GM12878 (cell line): ENCODE results near the gene ABCC1. TPM values are rescaled to one million over a fixed set of nuclear protein-coding genes. Genes with fewer than 3 reads are reported as not detected.

Experiments used
- ATAC-seq: fragments of 200-7000 bp; cut with Tn5 transposase; 3 replicates; pipeline ENCODE4 v1.9.1; 2020; ENCODE audit warnings: mild to moderate bottlenecking, moderate library complexity
- BruUV-seq: library from RNA; stranded (reverse); fragments of 400-500 nt; replicated peaks from 2 replicates; lab custom pipeline; 2021; lab: Mats Ljungman, UMichigan
- CTCF ChIA-PET: fragments of 300-600 bp; sonication (Branson Sonifier 250); formaldehyde crosslinking; extraction: SDS; loops from one replicate; lab custom pipeline; 2021; ENCODE audit warnings: inconsistent platforms; lab: Yijun Ruan, JAX
- POLR2A ChIA-PET: fragments of 350-600 bp; formaldehyde crosslinking; extraction: SDS; loops from one replicate; lab custom pipeline; 2021; ENCODE audit warnings: inconsistent platforms; lab: Charles Lee
- RAD21 ChIA-PET: fragments of 300-600 bp; sonication (Branson Sonifier 250); formaldehyde crosslinking; loops from one replicate; lab custom pipeline; 2023; ENCODE audit warnings: antibody characterized with exemption; ENCODE audit not compliant: unreplicated experiment; lab: Charles Lee
- SMC1A ChIA-PET: fragments of 300-600 bp; sonication (Branson Sonifier 250); formaldehyde crosslinking; loops from one replicate; lab custom pipeline; 2023; ENCODE audit not compliant: unreplicated experiment, uncharacterized antibody; lab: Charles Lee
- DNase-seq: peaks from one replicate; pipeline ENCODE4 v3.0.0-alpha.2; 2011; ENCODE audit warnings: low read depth, low spot score
- FAIRE-seq: peaks from 3 replicates; lab custom pipeline; 2011; peaks lifted over from hg19 to GRCh38; lab: Jason Lieb, UNC
- H2AFZ ChIP-seq: 2 replicates; pipeline ENCODE4 v1.6.0; 2011; ENCODE audit warnings: low read depth, low read length, control low read depth; ENCODE audit not compliant: control insufficient read depth
- H3K27ac ChIP-seq: 2 replicates; pipeline ENCODE4 v1.5.1; 2011; ENCODE audit warnings: control low read depth; ENCODE audit not compliant: control insufficient read depth, insufficient read depth
- H3K27me3 ChIP-seq, 2 experiments: replicated peaks in 1 of 2; 2 replicates each; pipeline versions ENCODE4 v1.6.0 to v1.6.1; 2011; ENCODE audit warnings: low read length in 1 of 2; ENCODE audit not compliant: control insufficient read depth in 2 of 2, insufficient read depth in 2 of 2
- H3K36me3 ChIP-seq, 2 experiments: 2 replicates each; pipeline ENCODE4 v1.5.1; 2011; ENCODE audit warnings: low read length in 1 of 2; ENCODE audit not compliant: control insufficient read depth in 2 of 2, insufficient read depth in 2 of 2
- H3K4me1 ChIP-seq: 2 replicates; pipeline ENCODE4 v1.6.1; 2011; ENCODE audit warnings: mild to moderate bottlenecking, low read length, moderate library complexity, mixed read lengths; ENCODE audit not compliant: control insufficient read depth, insufficient read depth
- H3K4me2 ChIP-seq: 2 replicates; pipeline ENCODE4 v1.6.0; 2011; ENCODE audit warnings: control low read depth; ENCODE audit not compliant: control insufficient read depth, insufficient read depth
- H3K4me3 ChIP-seq: fragments of 200-600 bp; sonication (generic); 2 replicates; pipeline ENCODE4 v1.5.1; 2016
- H3K79me2 ChIP-seq: 2 replicates; pipeline ENCODE4 v1.6.0; 2011; ENCODE audit warnings: low read length; ENCODE audit not compliant: control insufficient read depth, insufficient read depth
- H3K9ac ChIP-seq: 2 replicates; pipeline ENCODE4 v1.8.0; 2011; ENCODE audit warnings: low read length, control low read depth, mixed read lengths; ENCODE audit not compliant: control insufficient read depth, insufficient read depth
- H3K9me3 ChIP-seq: replicated peaks from 3 replicates; pipeline ENCODE4 v1.5.1; 2011; ENCODE audit warnings: mild to moderate bottlenecking, low read length; ENCODE audit not compliant: control insufficient read depth, insufficient read depth
- H4K20me1 ChIP-seq: 2 replicates; pipeline ENCODE4 v1.6.0; 2011; ENCODE audit not compliant: control insufficient read depth, insufficient read depth
- EZH2 ChIP-seq: IDR thresholded peaks from 2 replicates; pipeline ENCODE4 v1.6.1; 2012; ENCODE audit warnings: low read depth, mild to moderate bottlenecking, control low read depth, inconsistent platforms, low read length, borderline replicate concordance; ENCODE audit not compliant: control insufficient read depth
- GATAD2B ChIP-seq: fragments of 450-650 bp; conservative IDR thresholded peaks from 2 replicates; pipeline ENCODE4 v1.6.1; 2017; ENCODE audit warnings: low read depth, mild to moderate bottlenecking, moderate library complexity
- NFYB ChIP-seq: IDR thresholded peaks from 2 replicates; pipeline ENCODE4 v1.6.1; 2011; ENCODE audit warnings: low read depth, mild to moderate bottlenecking, low read length, improper control_type of control experiment, moderate library complexity; ENCODE audit not compliant: insufficient read depth
- PBX3 ChIP-seq: IDR thresholded peaks from 2 replicates; pipeline ENCODE4 v1.6.1; 2011; ENCODE audit warnings: mild to moderate bottlenecking, low read depth, low read length, moderate library complexity; ENCODE audit not compliant: insufficient replicate concordance
- SMAD5 ChIP-seq: IDR thresholded peaks from 2 replicates; pipeline ENCODE4 v1.6.1; 2016; ENCODE audit warnings: antibody characterized with exemption, low read depth
- SREBF2 ChIP-seq: IDR thresholded peaks from 2 replicates; pipeline ENCODE4 v1.6.1; 2012; ENCODE audit warnings: mild to moderate bottlenecking, low read length
- STAT1 ChIP-seq: fragments of 450-650 bp; conservative IDR thresholded peaks from 2 replicates; pipeline ENCODE4 v1.6.1; 2014; ENCODE audit warnings: antibody characterized with exemption, mild to moderate bottlenecking
- ZBTB4 ChIP-seq: fragments of 450-650 bp; formaldehyde crosslinking; IDR thresholded peaks from 2 replicates; pipeline ENCODE4 v1.4.0; 2022; ENCODE audit warnings: mild to moderate bottlenecking, moderate library complexity
- ZBTB40 ChIP-seq: fragments of 450-650 bp; IDR thresholded peaks from 2 replicates; pipeline ENCODE4 v1.6.1; 2016; ENCODE audit warnings: mild to moderate bottlenecking, moderate library complexity, borderline replicate concordance
- ZNF217 ChIP-seq: fragments of 450-650 bp; IDR thresholded peaks from 2 replicates; pipeline ENCODE4 v1.6.1; 2017; ENCODE audit warnings: antibody characterized with exemption, mild to moderate bottlenecking
- ZNF24 ChIP-seq: fragments of 450-650 bp; IDR thresholded peaks from 2 replicates; pipeline ENCODE4 v1.6.1; 2017; ENCODE audit warnings: antibody characterized with exemption, mild to moderate bottlenecking
- WGBS: methylation state at CpG from one replicate; pipeline ENCODE4 v1.1.6; 2016; ENCODE audit warnings: low lambda C conversion rate; ENCODE audit not compliant: insufficient replicate concordance, insufficient coverage; ENCODE audit errors: missing lambda C conversion rate; 5-methylcytosine and 5-hydroxymethylcytosine counted together
- in situ Hi-C: fragments of 300-500 bp; cut with MboI; formaldehyde crosslinking; loops from 9 replicates; pipeline ENCODE4 v1.14.3; 2018; ENCODE audit warnings: mixed read lengths
- intact Hi-C: fragments of 100-400 bp; cut with micrococcal nuclease; formaldehyde crosslinking; loops from one replicate; pipeline ENCODE4 v1.14.2; 2022; ENCODE audit not compliant: unreplicated experiment
- polyA plus RNA-seq, 11 experiments: library from polyadenylated mRNA; depleted of rRNA in 4 of 11; unstranded in 6 of 11; stranded (reverse) in 5 of 11; fragments of >200 nt; fragmentation: Nextera tagmentation in 4 of 11; fragmentation: Illumina TruSeq in 1 of 11; extraction: Ambion mirVana in 4 of 11; extraction: Trizol in 1 of 11; gene quantifications; 1 replicate in 1 of 11; 2 replicates in 10 of 11; pipeline versions ENCODE4 v1.2.1 to v1.2.3, GENCODE V29; 2011 to 2016; ENCODE audit warnings: inconsistent platforms in 2 of 11, missing spikeins in 2 of 11, low read depth in 1 of 11
- total RNA-seq, 4 experiments: library from RNA; depleted of rRNA in 3 of 4; stranded (reverse); fragments of >200 nt in 3 of 4; fragmentation: Illumina TruSeq in 1 of 4; extraction: Trizol in 1 of 4; gene quantifications; 2 replicates each; pipeline versions ENCODE4 v1.2.1 to v1.2.3, GENCODE V29; 2013 to 2021
- TF ChIP-seq, protein P1 (sequence below): fragments of 450-650 bp; IDR thresholded peaks from 2 replicates; pipeline ENCODE4 v1.6.1; 2016; ENCODE audit warnings: mild to moderate bottlenecking

ABCC1 gene
- total and polyA plus RNA-seq, 10 of the 15 experiments (the other 5 are each of a cell fraction or from before 2014, with no cell fraction given) = 3.2 to 44.6 (median 14.5) TPM

DNA sequence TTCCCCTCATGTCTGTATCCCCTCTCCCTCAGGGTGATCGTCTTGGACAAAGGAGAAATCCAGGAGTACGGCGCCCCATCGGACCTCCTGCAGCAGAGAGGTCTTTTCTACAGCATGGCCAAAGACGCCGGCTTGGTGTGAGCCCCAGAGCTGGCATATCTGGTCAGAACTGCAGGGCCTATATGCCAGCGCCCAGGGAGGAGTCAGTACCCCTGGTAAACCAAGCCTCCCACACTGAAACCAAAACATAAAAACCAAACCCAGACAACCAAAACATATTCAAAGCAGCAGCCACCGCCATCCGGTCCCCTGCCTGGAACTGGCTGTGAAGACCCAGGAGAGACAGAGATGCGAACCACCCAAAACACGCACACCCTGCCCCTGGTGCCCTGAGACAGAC, 191.7 kb downstream of the ABCC1 start:
- Histone ChIP-seq H3K9me3 (no peaks in the 10 kb centered on the region), H2AFZ (no peak overlapping the region), H3K4me2 (no peak overlapping the region), H3K27me3 (no peaks in the 10 kb centered on the region), H3K4me1 (0 out of 2 replicates have a peak, but pooled peaks cover 2% of the 10 kb centered on the region), H3K4me3 (no peak overlapping the region), H3K36me3 (peaks cover 26 to 44% of the 10 kb centered on the region in 2 experiments), H3K9ac (no peak overlapping the region), H3K27ac (no peak overlapping the region), H4K20me1 (no peaks in the 10 kb centered on the region), H3K79me2 (no peaks in the 10 kb centered on the region)
- BruUV-seq = no TSS peak
- intact Hi-C loops = no loop called here
- CTCF ChIA-PET = no interaction called here
- WGBS = 30% methylated on average over 11 of the region's 11 CpGs
- TF ChIP-seq SREBF2 (no peak), SMAD5 (no peak), GATAD2B (no peak), ZBTB4 (CRISPR knock-in tag) (no peak), NFYB (no peak), STAT1 (no peak), ZBTB40 (no peak), PBX3 (no peak), ZNF24 (no peak), ZNF217 (no peak), EZH2 (no peak)
- TF ChIP-seq, protein P1, sequence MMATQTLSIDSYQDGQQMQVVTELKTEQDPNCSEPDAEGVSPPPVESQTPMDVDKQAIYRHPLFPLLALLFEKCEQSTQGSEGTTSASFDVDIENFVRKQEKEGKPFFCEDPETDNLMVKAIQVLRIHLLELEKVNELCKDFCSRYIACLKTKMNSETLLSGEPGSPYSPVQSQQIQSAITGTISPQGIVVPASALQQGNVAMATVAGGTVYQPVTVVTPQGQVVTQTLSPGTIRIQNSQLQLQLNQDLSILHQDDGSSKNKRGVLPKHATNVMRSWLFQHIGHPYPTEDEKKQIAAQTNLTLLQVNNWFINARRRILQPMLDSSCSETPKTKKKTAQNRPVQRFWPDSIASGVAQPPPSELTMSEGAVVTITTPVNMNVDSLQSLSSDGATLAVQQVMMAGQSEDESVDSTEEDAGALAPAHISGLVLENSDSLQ = no peak
- no peak for DNase-seq
- POLR2A ChIA-PET = interaction anchor here (0.5 kb wide), 1 partner anchor 210 kb away, joined by 4 read pairs; no protein-coding TSS in a partner anchor
- in situ Hi-C loops = no loop called here
- FAIRE-seq = no peak
- SMC1A ChIA-PET = no interaction called here
- RAD21 ChIA-PET = no interaction called here
- no peak for ATAC-seq
